ENCODE measurements around the gene ZBTB7B.

ZBTB7B gene

GRCh38 chr1:155005076-155006011, 2.7 kb downstream of the ZBTB7B start:
- no peak for DNase-seq

GRCh38 chr1:155006601-155007101, 4.0 kb downstream of the ZBTB7B start:
- DNase-seq, result no peak

- no peak for DNase-seq
Observed at GRCh38 chr1:155007251-155007828, 4.7 kb downstream of the ZBTB7B start.

- DNase-seq, result no peak
Observed at GRCh38 chr1:155008015-155008941, 5.7 kb downstream of the ZBTB7B start.

GRCh38 chr1:155009221-155009711, 6.7 kb downstream of the ZBTB7B start:
- no peak for DNase-seq

- DNase-seq, result no peak
Observed at GRCh38 chr1:155009742-155010141, 7.1 kb downstream of the ZBTB7B start.

GRCh38 chr1:155010211-155010918, 7.8 kb downstream of the ZBTB7B start:
- DNase-seq, result no peak

GRCh38 chr1:155011004-155011416, 8.4 kb downstream of the ZBTB7B start:
- DNase-seq, result no peak

- no peak for DNase-seq
Observed at GRCh38 chr1:155011437-155012025, 8.9 kb downstream of the ZBTB7B start.

GRCh38 chr1:155012026-155012546, 9.5 kb downstream of the ZBTB7B start:
- no peak for DNase-seq

GRCh38 chr1:155012776-155013602, 10.4 kb downstream of the ZBTB7B start:
- no peak for DNase-seq

- no peak for DNase-seq
Observed at GRCh38 chr1:155013632-155014031, 11.0 kb downstream of the ZBTB7B start.

- no peak for DNase-seq
Observed at GRCh38 chr1:155014709-155015508, 12.3 kb downstream of the ZBTB7B start.

GRCh38 chr1:155015527-155016230, 13.1 kb downstream of the ZBTB7B start:
- DNase-seq, result no peak

GRCh38 chr1:155016231-155016831, 13.7 kb downstream of the ZBTB7B start:
- no peak for DNase-seq

GRCh38 chr1:155017041-155017945, 14.7 kb downstream of the ZBTB7B start:
- DNase-seq, result peak; percentile 95

GRCh38 chr1:155017946-155018316, 15.3 kb downstream of the ZBTB7B start:
- DNase-seq, result peak; percentile 41
